GM18502 (cell line): Measurements from ENCODE around the gene ACP1.
"Not testable (repeated sequence)": the region's sequence is repeated elsewhere in the genome, so short reads cannot be mapped to it uniquely, and the experiment has no call there.

Experiments used
- ATAC-seq: cut with Tn5 transposase; IDR thresholded peaks from one replicate; pipeline ENCODE4 v1.9.1; 2021; ENCODE audit warnings: mild to moderate bottlenecking; ENCODE audit not compliant: unreplicated experiment, poor library complexity

ACP1 gene

GRCh38 chr2:309148-309953 lies 44.6 kb downstream of the ACP1 start:
- ATAC-seq: no peak

GRCh38 chr2:309954-310510 lies 45.3 kb downstream of the ACP1 start:
- ATAC-seq: no peak

- no peak for ATAC-seq
These were observed 46.2 kb downstream of the ACP1 start for GRCh38 chr2:310994-311393.

GRCh38 chr2:313991-314390 lies 49.2 kb downstream of the ACP1 start:
- no peak for ATAC-seq

- no peak for ATAC-seq
These were observed 50.0 kb downstream of the ACP1 start for GRCh38 chr2:314561-315336.

GRCh38 chr2:315925-316324 lies 51.2 kb downstream of the ACP1 start:
- not testable (repeated sequence) for ATAC-seq

- ATAC-seq: no peak
These were observed 51.6 kb downstream of the ACP1 start for GRCh38 chr2:316381-316780.

- ATAC-seq: peak; percentile 71
These were observed 53.0 kb downstream of the ACP1 start for GRCh38 chr2:317501-318424.

- ATAC-seq: no peak
These were observed 54.4 kb downstream of the ACP1 start for GRCh38 chr2:319059-319600.

- no peak for ATAC-seq
These were observed 55.8 kb downstream of the ACP1 start for GRCh38 chr2:320561-320960.

- ATAC-seq: no peak
These were observed 57.6 kb downstream of the ACP1 start for GRCh38 chr2:322326-322725.

GRCh38 chr2:323035-323434 lies 58.3 kb downstream of the ACP1 start:
- ATAC-seq: no peak
